Osteoblast (primary cell): Measurements from ENCODE around the gene KCND3. TPM values are rescaled to one million over a fixed set of nuclear protein-coding genes. Genes with fewer than 3 reads are reported as not detected.

Experiments used
- DNase-seq: peaks from one replicate; pipeline ENCODE4 v3.0.0; 2011; ENCODE audit warnings: low spot score, mixed read lengths; ENCODE audit not compliant: insufficient read length; ENCODE audit errors: missing footprints
- H2AFZ ChIP-seq: 2 replicates; pipeline ENCODE4 v1.6.0; 2011; ENCODE audit warnings: mild to moderate bottlenecking, low read length
- H3K27ac ChIP-seq: 2 replicates; pipeline ENCODE4 v1.5.1; 2011; ENCODE audit warnings: mild to moderate bottlenecking, low read depth, low read length, moderate library complexity
- H3K27me3 ChIP-seq: 2 replicates; pipeline ENCODE4 v1.6.0; 2012; ENCODE audit warnings: mild to moderate bottlenecking, control low read depth, inconsistent platforms, low read length, moderate library complexity; ENCODE audit not compliant: insufficient read depth
- H3K36me3 ChIP-seq: 2 replicates; pipeline ENCODE4 v1.5.1; 2011; ENCODE audit warnings: mild to moderate bottlenecking, low read length, control low read depth, moderate library complexity; ENCODE audit not compliant: insufficient read depth
- H3K4me1 ChIP-seq: 2 replicates; pipeline ENCODE4 v1.5.1; 2011; ENCODE audit warnings: mild to moderate bottlenecking, low read length, control low read depth, moderate library complexity; ENCODE audit not compliant: insufficient read depth
- H3K4me2 ChIP-seq: 2 replicates; pipeline ENCODE4 v1.6.0; 2011; ENCODE audit warnings: mild to moderate bottlenecking, low read length; ENCODE audit not compliant: insufficient read depth
- H3K4me3 ChIP-seq: fragments of 200-600 bp; sonication (generic); 3 replicates; pipeline ENCODE4 v1.5.1; 2012; ENCODE audit warnings: mild to moderate bottlenecking, low read length, inconsistent platforms; ENCODE audit not compliant: insufficient read depth
- H3K79me2 ChIP-seq: 2 replicates; pipeline ENCODE4 v1.6.0; 2012; ENCODE audit warnings: mild to moderate bottlenecking, low read length, control low read depth, inconsistent platforms; ENCODE audit not compliant: insufficient read depth
- H3K9me3 ChIP-seq: 2 replicates; pipeline ENCODE4 v1.5.1; 2011; ENCODE audit warnings: low read depth, low read length, control low read depth
- H4K20me1 ChIP-seq: 2 replicates; pipeline ENCODE4 v1.6.0; 2012; ENCODE audit warnings: mild to moderate bottlenecking, low read length, control low read depth; ENCODE audit not compliant: insufficient read depth
- total RNA-seq: library from RNA; depleted of rRNA; stranded (reverse); fragments of >200 nt; gene quantifications from 2 replicates; pipeline ENCODE4 v1.2.3, GENCODE V29; 2012
- TF ChIP-seq, protein P1 (sequence below): IDR thresholded peaks from 2 replicates; pipeline ENCODE4 v1.5.1; 2011; ENCODE audit warnings: mild to moderate bottlenecking, low read depth, low read length, moderate library complexity; ENCODE audit errors: extremely low read depth

KCND3 gene
- total RNA-seq, 1 donor = 3.6 TPM

DNA sequence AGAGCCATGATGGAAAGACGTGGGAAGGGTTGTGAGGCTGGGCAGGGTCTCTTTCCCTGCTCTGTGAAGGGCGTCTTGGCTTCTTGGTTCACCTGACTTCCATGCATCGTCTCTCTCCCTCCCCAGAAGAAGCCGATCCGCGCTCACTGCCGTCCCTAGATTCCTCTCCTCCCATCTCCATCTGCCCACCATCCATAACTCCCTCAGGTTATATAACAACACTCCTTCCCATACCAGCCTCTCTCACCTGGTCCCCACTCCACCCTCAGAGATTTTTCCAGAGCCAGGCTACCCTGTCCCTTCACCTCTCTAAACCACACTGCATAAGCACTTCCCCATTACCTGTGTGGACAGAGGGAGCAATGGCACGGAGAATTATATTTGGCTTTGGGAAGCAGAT is 6.0 kb downstream of the KCND3 start:
- TF ChIP-seq, protein P1, sequence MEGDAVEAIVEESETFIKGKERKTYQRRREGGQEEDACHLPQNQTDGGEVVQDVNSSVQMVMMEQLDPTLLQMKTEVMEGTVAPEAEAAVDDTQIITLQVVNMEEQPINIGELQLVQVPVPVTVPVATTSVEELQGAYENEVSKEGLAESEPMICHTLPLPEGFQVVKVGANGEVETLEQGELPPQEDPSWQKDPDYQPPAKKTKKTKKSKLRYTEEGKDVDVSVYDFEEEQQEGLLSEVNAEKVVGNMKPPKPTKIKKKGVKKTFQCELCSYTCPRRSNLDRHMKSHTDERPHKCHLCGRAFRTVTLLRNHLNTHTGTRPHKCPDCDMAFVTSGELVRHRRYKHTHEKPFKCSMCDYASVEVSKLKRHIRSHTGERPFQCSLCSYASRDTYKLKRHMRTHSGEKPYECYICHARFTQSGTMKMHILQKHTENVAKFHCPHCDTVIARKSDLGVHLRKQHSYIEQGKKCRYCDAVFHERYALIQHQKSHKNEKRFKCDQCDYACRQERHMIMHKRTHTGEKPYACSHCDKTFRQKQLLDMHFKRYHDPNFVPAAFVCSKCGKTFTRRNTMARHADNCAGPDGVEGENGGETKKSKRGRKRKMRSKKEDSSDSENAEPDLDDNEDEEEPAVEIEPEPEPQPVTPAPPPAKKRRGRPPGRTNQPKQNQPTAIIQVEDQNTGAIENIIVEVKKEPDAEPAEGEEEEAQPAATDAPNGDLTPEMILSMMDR = no peak
- H4K20me1 ChIP-seq = no peaks in the 10 kb centered on the region
- peaks cover 15% of the 10 kb centered on the region for H3K27me3 ChIP-seq
- no peak overlapping the region for H2AFZ ChIP-seq
- H3K4me1 ChIP-seq = no peaks in the 10 kb centered on the region
- H3K4me3 ChIP-seq = no peak overlapping the region
- no peak overlapping the region for H3K27ac ChIP-seq
- H3K36me3 ChIP-seq = no peaks in the 10 kb centered on the region
- DNase-seq = no peak
- no peak overlapping the region for H3K4me2 ChIP-seq
- H3K79me2 ChIP-seq = no peaks in the 10 kb centered on the region
- H3K9me3 ChIP-seq = no peaks in the 10 kb centered on the region

DNA sequence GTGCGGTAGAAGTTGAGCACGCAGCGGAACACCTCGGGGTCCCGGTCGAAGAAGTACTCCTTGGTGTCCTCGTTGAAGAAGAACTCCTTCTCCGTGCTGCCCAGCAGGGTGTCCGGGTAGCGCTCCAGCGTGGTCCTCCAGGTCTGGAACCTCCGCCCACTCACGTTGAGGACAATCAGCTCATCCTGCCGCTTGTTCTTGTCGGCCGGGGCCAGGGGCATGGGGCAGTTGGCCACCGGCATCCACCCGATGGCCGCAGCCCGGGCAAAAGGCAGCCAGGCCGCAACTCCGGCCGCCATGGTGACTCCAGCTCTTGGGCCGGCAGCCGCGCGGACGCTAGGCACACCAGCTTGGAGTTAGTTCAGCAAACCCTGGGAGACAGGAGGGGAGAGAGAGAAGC is 7.0 kb downstream of the KCND3 start:
- Histone ChIP-seq H3K4me2 (no peak overlapping the region), H3K27ac (no peak overlapping the region), H4K20me1 (no peaks in the 10 kb centered on the region), H3K4me1 (no peaks in the 10 kb centered on the region), H3K79me2 (no peaks in the 10 kb centered on the region), H2AFZ (no peak overlapping the region), H3K4me3 (no peak overlapping the region), H3K9me3 (no peaks in the 10 kb centered on the region), H3K36me3 (no peaks in the 10 kb centered on the region), H3K27me3 (peaks cover 4% of the 10 kb centered on the region)
- TF ChIP-seq, protein P1 = no peak
- DNase-seq = no peak

DNA sequence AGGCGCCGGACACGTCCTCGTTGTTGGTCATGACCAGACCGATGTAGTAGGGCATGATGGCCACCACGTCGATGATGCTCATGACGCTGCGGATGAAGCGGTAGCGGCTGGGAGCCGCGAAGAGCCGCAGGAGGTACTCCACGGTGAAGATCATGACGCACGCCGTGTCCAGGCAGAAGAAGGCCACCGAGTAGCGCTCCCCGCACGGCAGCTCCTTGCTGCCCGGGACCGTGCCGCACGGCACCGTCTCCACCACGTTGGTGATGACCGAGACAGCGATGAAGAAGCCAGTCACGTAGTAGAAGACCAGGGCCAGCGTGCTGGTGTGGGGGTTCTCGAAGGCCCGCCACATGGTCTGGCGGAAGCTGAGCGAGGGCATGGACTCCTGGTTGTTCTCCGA is 7.6 kb downstream of the KCND3 start:
- Histone ChIP-seq H3K4me2 (no peak overlapping the region), H3K36me3 (no peaks in the 10 kb centered on the region), H3K9me3 (no peaks in the 10 kb centered on the region), H3K27me3 (no peaks in the 10 kb centered on the region), H3K79me2 (no peaks in the 10 kb centered on the region), H3K27ac (no peak overlapping the region), H4K20me1 (no peaks in the 10 kb centered on the region), H2AFZ (no peak overlapping the region), H3K4me3 (no peak overlapping the region), H3K4me1 (no peaks in the 10 kb centered on the region)
- DNase-seq = no peak
- TF ChIP-seq, protein P1 = no peak

DNA sequence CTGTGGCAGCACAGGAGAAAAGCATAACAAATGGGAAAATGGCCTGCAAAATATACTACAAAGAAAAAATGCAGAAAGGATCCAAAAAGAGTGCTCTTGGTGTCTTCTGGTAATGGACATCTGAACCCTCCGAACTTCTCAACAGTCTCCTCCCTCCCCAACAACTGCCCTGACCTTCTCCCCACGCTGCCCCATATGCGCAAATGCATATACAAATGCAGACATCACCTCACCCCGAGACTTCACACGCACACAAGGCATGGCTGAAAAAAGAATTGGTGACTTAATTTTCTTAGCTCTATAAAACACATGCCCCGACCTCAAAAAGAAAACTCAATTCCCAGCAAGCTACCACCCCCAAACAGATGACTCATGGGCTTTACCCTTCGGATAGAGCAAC is 8.4 kb downstream of the KCND3 start:
- H3K36me3 ChIP-seq = no peaks in the 10 kb centered on the region
- TF ChIP-seq, protein P1 = no peak
- no peaks in the 10 kb centered on the region for H3K4me1 ChIP-seq
- no peaks in the 10 kb centered on the region for H3K79me2 ChIP-seq
- H3K9me3 ChIP-seq = no peaks in the 10 kb centered on the region
- H3K4me2 ChIP-seq = no peak overlapping the region
- H3K4me3 ChIP-seq = no peak overlapping the region
- peaks cover 3% of the 10 kb centered on the region for H3K27me3 ChIP-seq
- no peak overlapping the region for H2AFZ ChIP-seq
- no peak for DNase-seq
- H4K20me1 ChIP-seq = no peaks in the 10 kb centered on the region
- H3K27ac ChIP-seq = no peak overlapping the region
